ENCODE measurements around the gene SLC32A1. TPM values are rescaled to one million over a fixed set of nuclear protein-coding genes. Genes with fewer than 3 reads are reported as not detected.

The SLC32A1 gene
- total RNA-seq, 1 experiment from 2014 or later, result 0.24 TPM

DNA sequence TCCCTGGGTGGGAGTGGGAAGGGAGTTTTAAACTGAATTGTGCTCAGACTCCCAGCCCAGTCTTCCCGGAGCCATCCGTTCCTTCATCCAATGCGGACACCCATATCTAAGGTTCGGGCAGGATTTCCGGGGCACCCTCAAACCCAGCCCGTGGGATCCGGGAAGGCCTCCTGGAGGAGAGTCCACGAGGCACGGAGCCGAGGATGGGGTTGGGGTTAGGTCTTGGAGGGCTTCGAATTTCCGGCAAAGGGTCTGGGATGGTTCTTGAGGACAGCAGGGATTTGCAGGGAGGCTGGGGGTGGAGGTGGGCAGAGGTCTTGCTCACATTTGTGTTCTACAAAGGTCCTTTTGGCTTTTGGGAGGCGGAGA, 49.5 kb upstream of the SLC32A1 start:
- Histone ChIP-seq H2BK20ac (ENCODE audit: low read depth, low read length, poor library complexity, severe bottlenecking) (no peak overlapping the region), H3K4ac (ENCODE audit: low read depth, low read length) (no peak overlapping the region), H3K27me3 (ENCODE audit: insufficient read depth, low read length) (no peaks in the 10 kb centered on the region; the same call in 1 of the 2 replicates), H3K4me1 (ENCODE audit: insufficient read depth, low read length) (peaks cover 4% of the 10 kb centered on the region; the same call in 1 of the 2 replicates), H4K91ac (ENCODE audit: insufficient read length, low read depth, low read length) (no peak overlapping the region), H4K5ac (ENCODE audit: insufficient read length, low read depth, low read length) (no peak overlapping the region), H2BK5ac (ENCODE audit: insufficient read length, low read length) (no peak overlapping the region), H3K56ac (ENCODE audit: insufficient read length, low read depth, low read length) (no peak overlapping the region), H2BK15ac (ENCODE audit: low read depth, low read length) (no peak overlapping the region), H3K27ac (ENCODE audit: insufficient read length, low read depth, low read length) (no peak overlapping the region), H3K9me3 (ENCODE audit: control insufficient read depth, low read depth, low read length) (no peaks in the 10 kb centered on the region), H4K8ac (replicated peaks; ENCODE audit: insufficient read length, low read depth, low read length) (no peak overlapping the region), H4K20me1 (ENCODE audit: control insufficient read depth, insufficient read depth, insufficient read length) (no peaks in the 10 kb centered on the region), H2BK12ac (ENCODE audit: insufficient read length, low read depth, low read length) (peak overlapping the region; percentile 55), H3K18ac (ENCODE audit: insufficient read length, low read depth, low read length) (peak overlapping the region; percentile 25), H3K23ac (ENCODE audit: insufficient read length, low read depth, low read length) (no peak overlapping the region), H2BK120ac (ENCODE audit: low read depth, low read length, poor library complexity, severe bottlenecking) (no peak overlapping the region), H3T11ph (ENCODE audit: low read length) (no peak overlapping the region), H3K23me2 (ENCODE audit: insufficient read length, low read depth, low read length, poor library complexity, severe bottlenecking) (peaks cover 10% of the 10 kb centered on the region), H3K79me2 (ENCODE audit: insufficient read depth, low read length) (no peaks in the 10 kb centered on the region), H3K4me2 (ENCODE audit: insufficient read depth, insufficient read length, low read length) (peak overlapping the region; percentile 42), H3K9ac (ENCODE audit: extremely low read depth, insufficient read length, low read length) (peak overlapping the region; percentile 26), H2AK5ac (ENCODE audit: insufficient read length, low read length) (no peak overlapping the region), H2AFZ (ENCODE audit: low read length) (no peak overlapping the region), H3K14ac (ENCODE audit: insufficient read depth, low read length) (no peak overlapping the region), H3K79me1 (ENCODE audit: insufficient read depth, low read depth, low read length, poor library complexity, severe bottlenecking) (no peaks in the 10 kb centered on the region)
- Mint-ChIP-seq H3K9me3 (peaks cover 0 to 6% of the 10 kb centered on the region in 2 experiments; a peak in 2 of 5 replicates), H3K27ac (no peak overlapping the region; a peak in 1 of 7 replicates), H3K4me3 (peak overlapping the region; percentile 66 to 84), H3K27me3 (ENCODE audit: low read depth) (peaks cover 80% of the 10 kb centered on the region), H3K4me1 (peaks cover 17 to 27% of the 10 kb centered on the region in 2 experiments), H3K36me3 (ENCODE audit: insufficient read depth in 1 of 3, low read depth in 3 of 3) (no peaks in the 10 kb centered on the region; a peak in 1 of 7 replicates)
- WGBS (ENCODE audit: extremely low coverage, insufficient read length, low lambda C conversion rate), result no CpG with 5 or more reads among the region's 13 CpGs
- DNase-seq, result no peak
- TF ChIP-seq, protein P1, sequence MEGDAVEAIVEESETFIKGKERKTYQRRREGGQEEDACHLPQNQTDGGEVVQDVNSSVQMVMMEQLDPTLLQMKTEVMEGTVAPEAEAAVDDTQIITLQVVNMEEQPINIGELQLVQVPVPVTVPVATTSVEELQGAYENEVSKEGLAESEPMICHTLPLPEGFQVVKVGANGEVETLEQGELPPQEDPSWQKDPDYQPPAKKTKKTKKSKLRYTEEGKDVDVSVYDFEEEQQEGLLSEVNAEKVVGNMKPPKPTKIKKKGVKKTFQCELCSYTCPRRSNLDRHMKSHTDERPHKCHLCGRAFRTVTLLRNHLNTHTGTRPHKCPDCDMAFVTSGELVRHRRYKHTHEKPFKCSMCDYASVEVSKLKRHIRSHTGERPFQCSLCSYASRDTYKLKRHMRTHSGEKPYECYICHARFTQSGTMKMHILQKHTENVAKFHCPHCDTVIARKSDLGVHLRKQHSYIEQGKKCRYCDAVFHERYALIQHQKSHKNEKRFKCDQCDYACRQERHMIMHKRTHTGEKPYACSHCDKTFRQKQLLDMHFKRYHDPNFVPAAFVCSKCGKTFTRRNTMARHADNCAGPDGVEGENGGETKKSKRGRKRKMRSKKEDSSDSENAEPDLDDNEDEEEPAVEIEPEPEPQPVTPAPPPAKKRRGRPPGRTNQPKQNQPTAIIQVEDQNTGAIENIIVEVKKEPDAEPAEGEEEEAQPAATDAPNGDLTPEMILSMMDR (conservative IDR thresholded peaks at IDR 0.05), result no peak

Data from H9 (cell line).